H1 (cell line): ENCODE results near the gene KCNJ18. TPM values are rescaled to one million over a fixed set of nuclear protein-coding genes. Genes with fewer than 3 reads are reported as not detected.
"Not testable (repeated sequence)": the region's sequence is repeated elsewhere in the genome, so short reads cannot be mapped to it uniquely, and the experiment has no call there.

Experiments
- CTCF ChIA-PET: fragments of 300-600 bp; sonication (Branson Sonifier 250); formaldehyde crosslinking; loops from one replicate; lab custom pipeline; 2021; ENCODE audit not compliant: partially characterized antibody; lab: Charles Lee
- POLR2A ChIA-PET: fragments of 300-600 bp; sonication (Branson Sonifier 250); formaldehyde crosslinking; loops from one replicate; lab custom pipeline; 2021; ENCODE audit warnings: inconsistent platforms; ENCODE audit not compliant: partially characterized antibody; lab: Charles Lee
- DNase-seq, 2 experiments: peaks; one replicate each; pipeline versions ENCODE4 v3.0.0 to v3.0.0-alpha.2; 2010 to 2022; ENCODE audit warnings: low spot score in 2 of 2, low read depth in 1 of 2, mixed read lengths in 1 of 2
- FAIRE-seq: peaks from 2 replicates; lab custom pipeline; 2011; peaks lifted over from hg19 to GRCh38; lab: Jason Lieb, UNC
- H2AFZ ChIP-seq: 2 replicates; pipeline ENCODE4 v1.8.1; 2012; ENCODE audit warnings: low read length, inconsistent platforms
- H2AK5ac ChIP-seq: 2 replicates; pipeline ENCODE4 v1.6.1; 2013; ENCODE audit warnings: low read depth, low read length
- H2BK120ac ChIP-seq: replicated peaks from 2 replicates; pipeline ENCODE3; 2013; ENCODE audit warnings: low read depth, low read length, inconsistent platforms
- H2BK12ac ChIP-seq: 2 replicates; pipeline ENCODE4 v1.6.1; 2013; ENCODE audit warnings: low read depth, low read length
- H2BK15ac ChIP-seq: 2 replicates; pipeline ENCODE4 v1.6.1; 2013; ENCODE audit warnings: low read length
- H2BK20ac ChIP-seq: 2 replicates; pipeline ENCODE4 v1.6.1; 2013; ENCODE audit warnings: low read length
- H2BK5ac ChIP-seq: 2 replicates; pipeline ENCODE4 v1.6.1; 2013; ENCODE audit warnings: low read depth, low read length
- H3K14ac ChIP-seq: 2 replicates; pipeline ENCODE4 v1.6.1; 2013; ENCODE audit warnings: inconsistent platforms; ENCODE audit not compliant: insufficient read length
- H3K18ac ChIP-seq: 2 replicates; pipeline ENCODE4 v1.6.1; 2013; ENCODE audit warnings: low read length; ENCODE audit errors: extremely low read depth
- H3K23ac ChIP-seq: 2 replicates; pipeline ENCODE4 v1.6.1; 2013; ENCODE audit warnings: inconsistent platforms; ENCODE audit not compliant: insufficient read length
- H3K23me2 ChIP-seq: 2 replicates; pipeline ENCODE4 v1.6.1; 2013; ENCODE audit warnings: low read depth, low read length
- H3K27ac ChIP-seq: 2 replicates; pipeline ENCODE4 v1.6.1; 2011; ENCODE audit warnings: low read depth, low read length, inconsistent platforms
- H3K27me3 ChIP-seq, 4 experiments: replicated peaks in 1 of 4; 1 replicate in 1 of 4; 2 replicates in 3 of 4; pipeline versions ENCODE4 v1.6.1 to v1.8.1; 2011 to 2013; ENCODE audit warnings: low read length in 3 of 4, mild to moderate bottlenecking in 3 of 4, inconsistent platforms in 2 of 4, mixed read lengths in 2 of 4, moderate library complexity in 1 of 4; ENCODE audit not compliant: control insufficient read depth in 3 of 4, insufficient read depth in 3 of 4; ENCODE audit errors: extremely low read depth in 1 of 4
- H3K36me3 ChIP-seq, 4 experiments: 2 replicates each; pipeline versions ENCODE4 v1.6.1 to v1.8.1; 2011 to 2013; ENCODE audit warnings: mild to moderate bottlenecking in 4 of 4, low read length in 3 of 4, moderate library complexity in 2 of 4, control low read depth in 1 of 4, inconsistent platforms in 1 of 4; ENCODE audit not compliant: insufficient read depth in 4 of 4, control insufficient read depth in 2 of 4
- H3K4ac ChIP-seq: replicated peaks from 2 replicates; pipeline ENCODE3; 2013; ENCODE audit warnings: low read length, low read depth, mixed read lengths, inconsistent platforms; ENCODE audit not compliant: insufficient read length
- H3K4me1 ChIP-seq, 4 experiments: replicated peaks in 1 of 4; 1 replicate in 1 of 4; 2 replicates in 3 of 4; pipeline versions ENCODE4 v1.6.1 to v1.8.1; 2011 to 2013; ENCODE audit warnings: low read length in 3 of 4, inconsistent platforms in 2 of 4, mixed read lengths in 1 of 4; ENCODE audit not compliant: insufficient read depth in 4 of 4, control insufficient read depth in 3 of 4
- H3K4me2 ChIP-seq, 2 experiments: 2 replicates each; pipeline versions ENCODE4 v1.6.1 to v1.8.1; 2011 to 2013; ENCODE audit warnings: low read depth in 2 of 2, low read length in 2 of 2, control low read depth in 1 of 2, inconsistent platforms in 1 of 2, mild to moderate bottlenecking in 1 of 2; ENCODE audit not compliant: insufficient read depth in 1 of 2
- H3K4me3 ChIP-seq, 4 experiments: fragments of 200-600, 300-600 bp in 1 of 4; sonication (generic), shearing (Covaris generic), sonication (Bioruptor Twin) in 1 of 4; 2 replicates each; pipeline versions ENCODE4 v1.5.1 to v1.8.1; 2011 to 2016; ENCODE audit warnings: low read length in 4 of 4, low read depth in 3 of 4, control low read depth in 2 of 4, inconsistent platforms in 2 of 4, mild to moderate bottlenecking in 2 of 4, mixed read lengths in 1 of 4, moderate library complexity in 1 of 4; ENCODE audit not compliant: insufficient read depth in 2 of 4; ENCODE audit errors: extremely low read depth in 1 of 4
- H3K56ac ChIP-seq: replicated peaks from 2 replicates; pipeline ENCODE3; 2013; ENCODE audit warnings: low read depth, mild to moderate bottlenecking, mixed read lengths, low read length, inconsistent platforms; ENCODE audit not compliant: insufficient read length
- H3K79me1 ChIP-seq: 2 replicates; pipeline ENCODE4 v1.6.1; 2013; ENCODE audit warnings: low read depth, low read length, control low read depth
- H3K79me2 ChIP-seq, 2 experiments: 2 replicates each; pipeline versions ENCODE4 v1.6.1 to v1.8.1; 2012 to 2013; ENCODE audit warnings: low read length in 2 of 2, mild to moderate bottlenecking in 2 of 2, inconsistent platforms in 1 of 2; ENCODE audit not compliant: insufficient read depth in 2 of 2, control insufficient read depth in 1 of 2
- H3K9ac ChIP-seq, 4 experiments: replicated peaks in 1 of 4; 1 replicate in 1 of 4; 2 replicates in 3 of 4; pipeline versions ENCODE4 v1.6.1 to v1.8.1; 2011 to 2013; ENCODE audit warnings: low read depth in 3 of 4, low read length in 3 of 4, control low read depth in 2 of 4, mild to moderate bottlenecking in 2 of 4, moderate library complexity in 2 of 4, inconsistent platforms in 1 of 4; ENCODE audit errors: extremely low read depth in 1 of 4
- H3K9me3 ChIP-seq, 2 experiments: 2 replicates each; pipeline versions ENCODE4 v1.6.1 to v1.8.1; 2012 to 2013; ENCODE audit warnings: mild to moderate bottlenecking in 2 of 2, moderate library complexity in 2 of 2, control low read depth in 1 of 2, inconsistent platforms in 1 of 2, low read depth in 1 of 2, low read length in 1 of 2, mixed read lengths in 1 of 2; ENCODE audit not compliant: insufficient read depth in 2 of 2
- H4K20me1 ChIP-seq, 2 experiments: replicated peaks in 1 of 2; 2 replicates each; pipeline versions ENCODE3 to v1.8.1; 2011 to 2013; ENCODE audit warnings: inconsistent platforms in 2 of 2, low read length in 2 of 2, mild to moderate bottlenecking in 1 of 2; ENCODE audit not compliant: insufficient read depth in 2 of 2, control insufficient read depth in 1 of 2
- H4K5ac ChIP-seq: 2 replicates; pipeline ENCODE4 v1.6.1; 2013; ENCODE audit warnings: low read length, low read depth, mixed read lengths, inconsistent platforms; ENCODE audit not compliant: insufficient read length
- H4K8ac ChIP-seq: 2 replicates; pipeline ENCODE4 v1.8.0; 2013; ENCODE audit warnings: mild to moderate bottlenecking, moderate library complexity, low read length, inconsistent platforms; ENCODE audit not compliant: insufficient read depth; ENCODE audit errors: extremely low read depth
- H4K91ac ChIP-seq: replicated peaks from 2 replicates; pipeline ENCODE3; 2013; ENCODE audit warnings: low read length, mixed read lengths, inconsistent platforms; ENCODE audit not compliant: insufficient read length
- WGBS, 2 experiments: shearing (Covaris generic) in 1 of 2; methylation state at CpG; one replicate each; pipeline versions ENCODE4 v1.1.6 to v1.1.7; 2013 to 2015; ENCODE audit warnings: low lambda C conversion rate in 2 of 2, mixed read lengths in 2 of 2, inconsistent platforms in 1 of 2, low coverage in 1 of 2, missing lambda C conversion rate in 1 of 2; ENCODE audit not compliant: insufficient replicate concordance in 2 of 2, insufficient coverage in 1 of 2, insufficient read length in 1 of 2; ENCODE audit errors: extremely low coverage in 1 of 2, missing lambda C conversion rate in 1 of 2; 5-methylcytosine and 5-hydroxymethylcytosine counted together
- polyA plus RNA-seq, 7 experiments: library from polyadenylated mRNA; depleted of rRNA in 3 of 7; stranded (reverse) in 5 of 7; unstranded in 2 of 7; fragments of >200 nt in 5 of 7; fragments of 200-250 nt in 2 of 7; gene quantifications; 1 replicate in 5 of 7; 2 replicates in 1 of 7; 4 replicates in 1 of 7; pipeline versions ENCODE4 v1.2.1 to v1.2.3, GENCODE V29; 2011 to 2013; ENCODE audit warnings: missing spikeins in 2 of 7, mixed read lengths in 2 of 7
- total RNA-seq: library from RNA; stranded (reverse); fragmentation: NEBNext Ultra II Directional; extraction: Animal tissue kit (Norgen Biotek cat#: 25700); gene quantifications from 2 replicates; pipeline ENCODE4 v1.2.1, GENCODE V29; 2021

KCNJ18 gene
- total and polyA plus RNA-seq, 2 of the 8 experiments (the other 6 are each of a cell fraction or from before 2014, with no cell fraction given): not detected

GRCh38 chr17:21693937-21694336 is 1.6 kb downstream of the KCNJ18 start:
- H3K9ac ChIP-seq, H3K23ac ChIP-seq, H2BK120ac ChIP-seq, H2BK20ac ChIP-seq, H3K79me1 ChIP-seq, H2BK15ac ChIP-seq, H4K8ac ChIP-seq, H3K4ac ChIP-seq, H3K4me2 ChIP-seq, DNase-seq, H2AFZ ChIP-seq, H3K79me2 ChIP-seq, H3K27ac ChIP-seq, H4K5ac ChIP-seq, H4K91ac ChIP-seq, H3K18ac ChIP-seq, CTCF ChIA-PET, POLR2A ChIA-PET, FAIRE-seq, H3K4me3 ChIP-seq, H3K14ac ChIP-seq, H2BK12ac ChIP-seq, H2AK5ac ChIP-seq, H3K4me1 ChIP-seq, H3K27me3 ChIP-seq, H3K36me3 ChIP-seq, H3K56ac ChIP-seq, H4K20me1 ChIP-seq, H2BK5ac ChIP-seq, H3K23me2 ChIP-seq: not testable (repeated sequence)
- peaks cover 44 to 87% of the 10 kb centered on the region in 2 experiments for H3K9me3 ChIP-seq
- 100% methylated on average over 1 of the region's 4 CpGs; no CpG with 5 or more reads in 1 of the 2 experiments for WGBS, 2 experiments

DNA sequence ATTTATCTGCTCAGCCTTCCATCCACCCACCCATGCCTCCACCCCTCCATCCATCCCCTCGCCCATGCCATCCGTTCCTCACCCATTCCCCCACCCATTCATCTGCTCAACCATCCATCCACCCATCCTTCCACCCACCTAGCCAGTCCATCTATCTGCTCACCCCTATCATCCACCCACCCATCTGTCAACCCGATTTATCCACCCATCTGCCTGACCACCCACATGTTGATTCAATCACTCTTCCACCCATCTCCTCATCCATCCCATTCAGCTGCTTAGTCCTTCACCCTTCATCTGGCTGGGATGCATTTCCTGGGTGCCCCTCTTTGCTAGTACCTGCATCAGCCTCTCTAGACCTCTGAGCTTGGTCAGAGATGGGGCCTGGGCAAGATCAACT is 3.9 kb downstream of the KCNJ18 start:
- H2AK5ac ChIP-seq, CTCF ChIA-PET, POLR2A ChIA-PET, H3K27me3 ChIP-seq, H2BK15ac ChIP-seq, FAIRE-seq, H3K36me3 ChIP-seq, H4K8ac ChIP-seq, H4K5ac ChIP-seq, H2AFZ ChIP-seq, H3K9ac ChIP-seq, H4K20me1 ChIP-seq, H3K4me3 ChIP-seq, H2BK20ac ChIP-seq, H3K23ac ChIP-seq, H3K18ac ChIP-seq, H3K56ac ChIP-seq, H3K14ac ChIP-seq, H3K4me2 ChIP-seq, DNase-seq, H2BK120ac ChIP-seq, H2BK12ac ChIP-seq, H4K91ac ChIP-seq, H2BK5ac ChIP-seq, H3K4me1 ChIP-seq, H3K23me2 ChIP-seq, H3K4ac ChIP-seq, H3K79me2 ChIP-seq, H3K79me1 ChIP-seq, H3K27ac ChIP-seq: not testable (repeated sequence)
- WGBS, 2 experiments: 82% methylated on average over 1 of the region's 3 CpGs; no CpG with 5 or more reads in 1 of the 2 experiments
- H3K9me3 ChIP-seq: peaks cover 32 to 78% of the 10 kb centered on the region in 2 experiments
